ENCODE results near the gene FOXF1. TPM values are rescaled to one million over a fixed set of nuclear protein-coding genes. Genes with fewer than 3 reads are reported as not detected.

FOXF1 gene
- total RNA-seq (under 1 TPM; 0.66 to 0.69 TPM), polyA plus RNA-seq (ENCODE audit: insufficient read length in 2 of 2) (1 to 10 TPM; 1.5 to 1.7 TPM)
- long read RNA-seq, donor 1, partial matches to known transcripts = 0 of 1 reads
- long read RNA-seq, donor 1, other reads (novel, unspliced or antisense) = 0 of 1 reads
- long read RNA-seq, donor 2, partial matches to known transcripts = 0 of 2 reads
- long read RNA-seq, donor 2, other reads (novel, unspliced or antisense) = 0 of 2 reads
- long read RNA-seq, donor 3, partial matches to known transcripts = 0 of 2 reads
- long read RNA-seq, donor 3, other reads (novel, unspliced or antisense) = 0 of 2 reads
- long read RNA-seq, donor 4, transcript FOXF1-201 (2 exons, 3,516 nt) = major isoform, 14 of 14 reads
- long read RNA-seq, donor 4, partial matches to known transcripts = 0 of 14 reads
- long read RNA-seq, donor 4, other reads (novel, unspliced or antisense) = 0 of 14 reads

DNA sequence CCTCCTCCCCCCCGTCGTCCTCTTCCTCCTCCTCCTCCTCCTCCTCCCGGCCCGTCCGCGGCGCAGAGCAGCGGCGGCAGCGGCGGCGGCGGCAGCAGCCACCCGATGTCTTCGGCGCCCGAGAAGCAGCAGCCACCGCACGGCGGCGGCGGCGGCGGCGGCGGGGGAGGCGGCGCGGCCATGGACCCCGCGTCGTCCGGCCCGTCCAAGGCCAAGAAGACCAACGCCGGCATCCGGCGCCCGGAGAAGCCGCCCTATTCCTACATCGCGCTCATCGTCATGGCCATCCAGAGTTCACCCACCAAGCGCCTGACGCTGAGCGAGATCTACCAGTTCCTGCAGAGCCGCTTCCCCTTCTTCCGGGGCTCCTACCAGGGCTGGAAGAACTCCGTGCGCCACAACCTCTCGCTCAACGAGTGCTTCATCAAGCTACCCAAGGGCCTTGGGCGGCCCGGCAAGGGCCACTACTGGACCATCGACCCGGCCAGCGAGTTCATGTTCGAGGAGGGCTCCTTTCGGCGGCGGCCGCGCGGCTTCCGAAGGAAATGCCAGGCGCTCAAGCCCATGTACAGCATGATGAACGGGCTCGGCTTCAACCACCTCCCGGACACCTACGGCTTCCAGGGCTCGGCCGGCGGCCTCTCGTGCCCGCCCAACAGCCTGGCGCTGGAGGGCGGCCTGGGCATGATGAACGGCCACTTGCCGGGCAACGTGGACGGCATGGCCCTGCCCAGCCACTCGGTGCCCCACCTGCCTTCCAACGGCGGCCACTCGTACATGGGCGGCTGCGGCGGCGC is at the start of gene FOXF1:
TSS of gene FOXF1 (plus strand) at position 63 of the 797 bp plus-strand sequence. CDS start at position 106, 43 bp downstream.
- Histone ChIP-seq H3K4me3 (ENCODE audit: low read depth, low read length) (peak within 1 kb of the TSS; percentile 26), H3K4me1 (ENCODE audit: control insufficient read depth, insufficient read depth, low read length) (peaks cover 44% of the 10 kb centered on the region), H3K27ac (ENCODE audit: low read depth, low read length) (peak within 1 kb of the TSS; percentile 2), H3K27me3 (ENCODE audit: control insufficient read depth, insufficient read depth, low read length) (peaks cover 97% of the 10 kb centered on the region), H3K36me3 (ENCODE audit: control insufficient read depth, insufficient read depth, low read length) (no peaks in the 10 kb centered on the region), H3K9me3 (ENCODE audit: control insufficient read depth, insufficient read depth, low read length) (no peaks in the 10 kb centered on the region)
- peak in 1 of 6 donors; percentile 55 for DNase-seq (ENCODE audit: low read depth in 4 of 6, low spot score in 6 of 6)
- under 1% methylated on average over 89 of the region's 89 CpGs for WGBS (ENCODE audit: insufficient coverage)

GRCh38 chr16:86461037-86461436 is 49.3 kb upstream of the FOXF1 start:
- Histone ChIP-seq H3K9me3 (ENCODE audit: control insufficient read depth, insufficient read depth, low read length) (peaks cover 4% of the 10 kb centered on the region), H3K27ac (ENCODE audit: low read depth, low read length) (no peak overlapping the region), H3K4me3 (ENCODE audit: low read depth, low read length) (no peak overlapping the region), H3K4me1 (ENCODE audit: control insufficient read depth, insufficient read depth, low read length) (peaks cover 5% of the 10 kb centered on the region), H3K27me3 (ENCODE audit: control insufficient read depth, insufficient read depth, low read length) (peaks cover 4% of the 10 kb centered on the region), H3K36me3 (ENCODE audit: control insufficient read depth, insufficient read depth, low read length) (no peaks in the 10 kb centered on the region)
- DNase-seq (ENCODE audit: low read depth in 4 of 6, low spot score in 6 of 6) = no peak

GRCh38 chr16:86462334-86463084 is 47.8 kb upstream of the FOXF1 start:
- WGBS (ENCODE audit: insufficient coverage) = 80% methylated on average over 13 of the region's 17 CpGs
- H3K27me3 ChIP-seq (ENCODE audit: control insufficient read depth, insufficient read depth, low read length) = peaks cover under 1% of the 10 kb centered on the region
- H3K36me3 ChIP-seq (ENCODE audit: control insufficient read depth, insufficient read depth, low read length) = no peaks in the 10 kb centered on the region
- no peak overlapping the region for H3K27ac ChIP-seq (ENCODE audit: low read depth, low read length)
- H3K4me3 ChIP-seq (ENCODE audit: low read depth, low read length) = no peak overlapping the region
- peaks cover 5% of the 10 kb centered on the region for H3K4me1 ChIP-seq (ENCODE audit: control insufficient read depth, insufficient read depth, low read length)
- DNase-seq (ENCODE audit: low read depth in 4 of 6, low spot score in 6 of 6) = no peak
- peaks cover 4% of the 10 kb centered on the region for H3K9me3 ChIP-seq (ENCODE audit: control insufficient read depth, insufficient read depth, low read length)

DNA sequence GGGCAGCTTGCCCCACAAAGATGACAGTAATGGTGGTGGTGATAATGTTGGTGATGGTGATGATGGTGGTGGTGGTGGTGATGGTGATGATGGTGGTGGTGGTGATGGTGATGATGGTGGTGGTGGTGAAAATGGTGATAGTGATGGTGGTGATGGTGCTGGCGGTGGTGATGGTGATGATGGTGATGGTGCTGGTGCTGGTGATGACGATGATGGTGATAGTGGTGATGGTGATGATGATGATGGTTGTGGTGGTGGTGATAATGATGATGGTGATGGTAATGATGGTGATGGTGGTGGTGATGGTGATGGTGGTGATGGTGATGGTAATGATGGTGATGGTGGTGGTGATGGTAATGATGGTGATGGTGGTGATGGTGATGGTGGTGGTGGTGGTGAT is 46.3 kb upstream of the FOXF1 start:
- 94% methylated on average over 2 of the region's 2 CpGs for WGBS (ENCODE audit: insufficient coverage)
- Histone ChIP-seq H3K27ac (ENCODE audit: low read depth, low read length) (no peak overlapping the region), H3K36me3 (ENCODE audit: control insufficient read depth, insufficient read depth, low read length) (no peaks in the 10 kb centered on the region)

DNA sequence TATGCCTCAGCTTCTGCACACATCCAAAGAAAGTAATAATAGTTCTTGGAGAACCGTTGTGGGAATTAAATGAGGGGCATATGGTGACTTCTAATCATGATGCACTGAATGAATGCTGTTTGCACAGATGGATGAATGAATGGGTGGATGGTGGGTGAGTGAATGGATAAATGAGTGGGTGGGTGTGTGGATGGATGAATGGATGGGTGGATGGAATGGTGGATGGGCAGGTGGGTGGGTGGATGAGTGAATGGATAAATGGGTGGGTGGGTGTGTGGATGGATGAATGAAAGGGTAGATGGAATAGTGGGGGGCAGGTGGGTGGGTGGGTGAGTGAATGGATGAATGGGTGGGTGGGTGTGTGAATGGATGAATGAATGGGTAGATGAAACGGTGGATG is 44.9 kb upstream of the FOXF1 start:
- Histone ChIP-seq H3K4me3 (ENCODE audit: low read depth, low read length) (no peak overlapping the region), H3K27me3 (ENCODE audit: control insufficient read depth, insufficient read depth, low read length) (no peaks in the 10 kb centered on the region), H3K27ac (ENCODE audit: low read depth, low read length) (no peak overlapping the region), H3K36me3 (ENCODE audit: control insufficient read depth, insufficient read depth, low read length) (no peaks in the 10 kb centered on the region), H3K9me3 (ENCODE audit: control insufficient read depth, insufficient read depth, low read length) (peaks cover 4% of the 10 kb centered on the region), H3K4me1 (ENCODE audit: control insufficient read depth, insufficient read depth, low read length) (no peaks in the 10 kb centered on the region)
- 100% methylated on average over 2 of the region's 2 CpGs for WGBS (ENCODE audit: insufficient coverage)
- DNase-seq (ENCODE audit: low read depth in 4 of 6, low spot score in 6 of 6) = no peak

More for the DNA sequence above, 46.3 kb upstream of the FOXF1 start:
- peaks cover 4% of the 10 kb centered on the region for H3K9me3 ChIP-seq (ENCODE audit: control insufficient read depth, insufficient read depth, low read length)
- no peak for DNase-seq (ENCODE audit: low read depth in 4 of 6, low spot score in 6 of 6)
- no peaks in the 10 kb centered on the region for H3K27me3 ChIP-seq (ENCODE audit: control insufficient read depth, insufficient read depth, low read length)
- H3K4me1 ChIP-seq (ENCODE audit: control insufficient read depth, insufficient read depth, low read length) = peaks cover 5% of the 10 kb centered on the region
- no peak overlapping the region for H3K4me3 ChIP-seq (ENCODE audit: low read depth, low read length)

DNA sequence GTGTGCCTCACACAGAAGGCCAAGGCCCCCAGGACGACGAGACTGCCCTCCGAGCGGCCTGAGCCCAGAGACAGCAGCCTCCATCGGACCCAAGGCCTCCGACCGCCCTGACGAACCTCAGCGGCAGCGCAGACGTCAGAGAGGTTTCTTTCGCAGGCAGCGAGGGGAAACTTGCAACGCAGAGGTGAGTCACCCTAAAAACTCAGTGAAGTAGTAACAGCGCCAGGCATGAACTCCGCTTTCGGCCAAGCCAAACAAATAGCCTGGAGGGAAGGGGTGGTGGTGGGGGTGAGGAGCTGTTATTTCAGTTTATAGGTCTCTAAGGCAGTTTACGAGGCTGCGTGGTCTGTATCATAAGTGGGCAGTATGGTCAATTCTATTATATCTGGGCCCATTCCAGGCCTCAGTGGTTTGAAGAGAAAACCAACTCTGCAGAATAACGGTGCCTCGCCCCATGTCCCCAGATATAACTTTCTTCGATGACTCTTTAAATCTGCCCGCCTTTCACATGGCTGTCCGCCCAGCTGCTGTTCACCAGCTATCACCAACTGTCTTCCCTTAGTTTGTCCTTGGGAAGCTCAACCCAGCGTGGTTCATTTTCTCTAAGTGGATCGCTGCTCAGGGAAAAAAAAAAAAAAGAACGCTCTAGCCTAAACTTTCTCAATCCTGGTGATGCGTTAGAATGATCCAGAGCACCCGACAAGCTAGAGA is 43.5 kb upstream of the FOXF1 start:
- H3K27ac ChIP-seq (ENCODE audit: low read depth, low read length) = no peak overlapping the region
- H3K4me1 ChIP-seq (ENCODE audit: control insufficient read depth, insufficient read depth, low read length) = no peaks in the 10 kb centered on the region
- 91% methylated on average over 23 of the region's 29 CpGs for WGBS (ENCODE audit: insufficient coverage)
- H3K36me3 ChIP-seq (ENCODE audit: control insufficient read depth, insufficient read depth, low read length) = no peaks in the 10 kb centered on the region
- no peak for DNase-seq (ENCODE audit: low read depth in 4 of 6, low spot score in 6 of 6)
- no peaks in the 10 kb centered on the region for H3K9me3 ChIP-seq (ENCODE audit: control insufficient read depth, insufficient read depth, low read length)
- H3K4me3 ChIP-seq (ENCODE audit: low read depth, low read length) = no peak overlapping the region
- H3K27me3 ChIP-seq (ENCODE audit: control insufficient read depth, insufficient read depth, low read length) = no peaks in the 10 kb centered on the region

DNA sequence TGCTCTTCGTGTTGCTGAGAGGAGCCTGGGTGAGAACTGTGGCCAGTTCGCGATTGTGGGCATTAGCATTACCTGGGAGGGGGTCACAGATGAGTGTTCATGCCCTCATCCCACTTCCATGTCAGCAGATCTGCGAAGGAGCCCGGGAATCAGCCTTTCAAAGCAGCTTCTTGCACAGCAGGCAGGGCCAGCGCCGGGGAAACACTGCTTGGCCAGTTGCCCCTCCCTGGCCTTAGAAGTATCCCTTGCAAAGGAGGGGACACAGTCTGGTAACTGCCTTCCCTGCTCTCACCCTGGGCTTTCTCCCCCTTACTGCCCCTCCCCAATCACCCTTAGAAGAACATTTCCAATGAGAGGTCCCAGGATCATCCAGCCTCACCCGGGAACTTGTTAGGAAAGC is 42.8 kb upstream of the FOXF1 start:
- H3K27ac ChIP-seq (ENCODE audit: low read depth, low read length) = no peak overlapping the region
- H3K4me1 ChIP-seq (ENCODE audit: control insufficient read depth, insufficient read depth, low read length) = no peaks in the 10 kb centered on the region
- H3K4me3 ChIP-seq (ENCODE audit: low read depth, low read length) = no peak overlapping the region
- no peaks in the 10 kb centered on the region for H3K9me3 ChIP-seq (ENCODE audit: control insufficient read depth, insufficient read depth, low read length)
- no peaks in the 10 kb centered on the region for H3K27me3 ChIP-seq (ENCODE audit: control insufficient read depth, insufficient read depth, low read length)
- no peak for DNase-seq (ENCODE audit: low read depth in 4 of 6, low spot score in 6 of 6)
- 86% methylated on average over 7 of the region's 8 CpGs for WGBS (ENCODE audit: insufficient coverage)
- no peaks in the 10 kb centered on the region for H3K36me3 ChIP-seq (ENCODE audit: control insufficient read depth, insufficient read depth, low read length)

DNA sequence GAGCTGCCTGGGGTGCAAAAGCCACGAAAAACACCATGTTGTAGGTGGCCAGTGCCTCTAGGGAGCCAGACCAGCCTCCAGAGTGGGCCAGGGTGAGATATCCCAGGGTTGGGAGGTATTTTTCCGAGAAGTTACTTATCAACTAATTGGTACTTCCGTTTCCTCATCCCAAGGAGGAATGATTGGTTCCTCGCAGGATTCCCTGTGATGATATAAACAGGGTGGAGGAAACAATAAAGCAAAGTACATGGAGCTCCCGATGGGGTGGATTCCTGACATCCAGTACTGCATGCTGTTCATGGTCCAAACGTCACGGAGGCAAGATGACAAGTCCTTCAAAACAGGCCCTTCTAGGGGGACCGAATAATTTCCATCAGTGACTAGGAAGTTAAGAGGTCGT is 39.4 kb upstream of the FOXF1 start:
- 80% methylated on average over 6 of the region's 9 CpGs for WGBS (ENCODE audit: insufficient coverage)
- DNase-seq (ENCODE audit: low read depth in 4 of 6, low spot score in 6 of 6) = no peak
- Histone ChIP-seq H3K27me3 (ENCODE audit: control insufficient read depth, insufficient read depth, low read length) (no peaks in the 10 kb centered on the region), H3K4me3 (ENCODE audit: low read depth, low read length) (no peak overlapping the region), H3K27ac (ENCODE audit: low read depth, low read length) (no peak overlapping the region), H3K36me3 (ENCODE audit: control insufficient read depth, insufficient read depth, low read length) (no peaks in the 10 kb centered on the region), H3K4me1 (ENCODE audit: control insufficient read depth, insufficient read depth, low read length) (no peaks in the 10 kb centered on the region), H3K9me3 (ENCODE audit: control insufficient read depth, insufficient read depth, low read length) (no peaks in the 10 kb centered on the region)

- Histone ChIP-seq H3K4me1 (ENCODE audit: control insufficient read depth, insufficient read depth, low read length) (no peaks in the 10 kb centered on the region), H3K36me3 (ENCODE audit: control insufficient read depth, insufficient read depth, low read length) (no peaks in the 10 kb centered on the region), H3K27ac (ENCODE audit: low read depth, low read length) (no peak overlapping the region), H3K9me3 (ENCODE audit: control insufficient read depth, insufficient read depth, low read length) (no peaks in the 10 kb centered on the region), H3K27me3 (ENCODE audit: control insufficient read depth, insufficient read depth, low read length) (no peaks in the 10 kb centered on the region), H3K4me3 (ENCODE audit: low read depth, low read length) (no peak overlapping the region)
- 88% methylated on average over 12 of the region's 12 CpGs for WGBS (ENCODE audit: insufficient coverage)
- DNase-seq (ENCODE audit: low read depth in 4 of 6, low spot score in 6 of 6) = no peak
Observed at GRCh38 chr16:86471896-86472295, 38.4 kb upstream of the FOXF1 start.

All from spinal cord (tissue), 10 donors.